ENCODE measurements around the gene CHD9.
"Not testable (repeated sequence)": the region's sequence is repeated elsewhere in the genome, so short reads cannot be mapped to it uniquely, and the experiment has no call there.

- TF ChIP-seq CTCF (IDR thresholded peaks at IDR 0.05; ENCODE audit: low read length); EZH2 (optimal IDR thresholded peaks at IDR 0.05; ENCODE audit: low read depth, low read length): not testable (repeated sequence)
Measured at GRCh38 chr16:53185741-53186140, 130.9 kb downstream of the CHD9 start.

Data from MM.1S (cell line).